ENCODE measurements around the gene RNF10. TPM values are rescaled to one million over a fixed set of nuclear protein-coding genes. Genes with fewer than 3 reads are reported as not detected.
"Not testable (repeated sequence)": the region's sequence is repeated elsewhere in the genome, so short reads cannot be mapped to it uniquely, and the experiment has no call there.

Gene RNF10
- total and polyA plus RNA-seq, 8 donors: 124 to 656 (median 191) TPM

DNA sequence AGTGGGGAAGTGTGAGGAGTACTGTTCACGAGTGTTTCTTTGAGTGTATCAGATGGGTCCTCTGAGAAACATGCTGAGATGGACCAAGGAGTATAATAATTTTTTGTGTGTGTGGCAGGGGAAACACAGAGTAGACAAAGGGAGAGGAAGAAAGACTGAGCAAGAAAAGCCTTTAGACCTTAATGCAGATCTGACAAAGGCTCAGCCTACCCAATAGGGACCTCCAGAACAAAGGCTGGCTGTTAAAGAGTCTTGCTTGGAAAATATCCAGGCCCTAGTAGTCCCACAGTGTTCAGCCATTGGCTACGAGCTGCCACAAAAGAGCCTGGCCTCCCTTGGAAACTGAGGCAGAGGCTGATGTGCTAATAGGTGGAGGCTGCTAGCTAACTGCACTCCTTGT is 18.7 kb upstream of the RNF10 start:
- intact Hi-C loops (cut with DNase I; ENCODE audit: low total_unique reads): no loop called here
- WGBS, 5 donors: 88 to 98% (median 95%) methylated on average over 2 of the region's 2 CpGs
- Histone ChIP-seq H3K4me1 (no peaks in the 10 kb centered on the region), H3K27me3 (no peaks in the 10 kb centered on the region), H3K9me3 (no peaks in the 10 kb centered on the region), H3K4me3 (no peak overlapping the region), H3K36me3 (peaks cover 24 to 84% (median 82%) of the 10 kb centered on the region in 4 donors), H3K27ac (no peak overlapping the region)
- TF ChIP-seq EP300 (IDR thresholded peaks at IDR 0.05) (no peak), POLR2A (IDR thresholded peaks at IDR 0.05) (no peak), POLR2AphosphoS5 (IDR thresholded peaks at IDR 0.05) (no peak)
- TF ChIP-seq, protein P1, sequence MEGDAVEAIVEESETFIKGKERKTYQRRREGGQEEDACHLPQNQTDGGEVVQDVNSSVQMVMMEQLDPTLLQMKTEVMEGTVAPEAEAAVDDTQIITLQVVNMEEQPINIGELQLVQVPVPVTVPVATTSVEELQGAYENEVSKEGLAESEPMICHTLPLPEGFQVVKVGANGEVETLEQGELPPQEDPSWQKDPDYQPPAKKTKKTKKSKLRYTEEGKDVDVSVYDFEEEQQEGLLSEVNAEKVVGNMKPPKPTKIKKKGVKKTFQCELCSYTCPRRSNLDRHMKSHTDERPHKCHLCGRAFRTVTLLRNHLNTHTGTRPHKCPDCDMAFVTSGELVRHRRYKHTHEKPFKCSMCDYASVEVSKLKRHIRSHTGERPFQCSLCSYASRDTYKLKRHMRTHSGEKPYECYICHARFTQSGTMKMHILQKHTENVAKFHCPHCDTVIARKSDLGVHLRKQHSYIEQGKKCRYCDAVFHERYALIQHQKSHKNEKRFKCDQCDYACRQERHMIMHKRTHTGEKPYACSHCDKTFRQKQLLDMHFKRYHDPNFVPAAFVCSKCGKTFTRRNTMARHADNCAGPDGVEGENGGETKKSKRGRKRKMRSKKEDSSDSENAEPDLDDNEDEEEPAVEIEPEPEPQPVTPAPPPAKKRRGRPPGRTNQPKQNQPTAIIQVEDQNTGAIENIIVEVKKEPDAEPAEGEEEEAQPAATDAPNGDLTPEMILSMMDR (IDR thresholded peaks at IDR 0.05): no peak
- DNase-seq: no peak

DNA sequence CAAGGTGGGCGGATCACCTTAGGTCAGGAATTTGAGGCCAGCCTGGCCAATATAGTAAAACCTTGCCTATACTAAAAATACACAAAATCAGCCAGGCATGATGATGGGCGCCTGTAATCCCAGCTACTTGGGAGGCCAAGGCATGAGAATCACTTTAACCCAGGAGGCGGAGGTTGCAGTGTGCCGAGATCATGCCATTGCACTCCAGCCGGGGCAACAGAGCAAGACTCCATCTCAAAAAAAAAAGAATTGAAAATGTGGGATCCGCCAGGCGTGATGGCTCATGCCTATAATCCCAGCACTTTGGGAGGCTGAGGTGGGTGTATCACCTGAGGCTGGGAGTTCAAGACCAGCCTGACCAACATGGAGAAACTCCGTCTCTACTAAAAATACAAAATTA is 14.8 kb upstream of the RNF10 start:
- H3K36me3 ChIP-seq: peaks cover 13 to 81% (median 78%) of the 10 kb centered on the region in 4 donors
- H3K4me3 ChIP-seq; DNase-seq; H3K9me3 ChIP-seq; intact Hi-C loops (cut with DNase I; ENCODE audit: low total_unique reads); H3K27ac ChIP-seq; H3K27me3 ChIP-seq; H3K4me1 ChIP-seq: not testable (repeated sequence)
- 96 to 98% (median 98%) methylated on average over 8 of the region's 8 CpGs for WGBS, 5 donors

DNA sequence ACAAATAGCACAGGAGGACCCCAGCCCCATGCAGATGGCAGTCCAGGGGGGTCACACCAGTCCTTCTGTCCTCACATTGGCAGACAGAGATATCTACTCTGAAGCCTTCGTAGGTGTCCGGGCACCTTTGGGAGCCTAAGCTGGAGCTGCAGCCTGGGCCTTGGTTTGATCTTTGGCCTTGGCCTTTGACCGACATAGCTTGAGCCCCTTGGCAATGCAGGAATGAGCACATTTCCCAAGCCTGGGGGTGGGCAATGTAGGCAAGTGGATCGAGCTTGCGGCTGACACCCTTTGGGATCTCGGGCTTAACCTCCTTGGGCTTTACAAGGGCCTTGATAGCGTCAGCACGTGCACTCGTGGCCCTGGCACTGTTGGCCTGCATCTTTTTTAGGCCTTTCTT is 11.6 kb upstream of the RNF10 start:
- WGBS, 5 donors: 91 to 94% (median 92%) methylated on average over 9 of the region's 9 CpGs
- peaks cover 0 to 22% (median 8%) of the 10 kb centered on the region in 4 donors for H3K4me1 ChIP-seq
- no peak overlapping the region for H3K4me3 ChIP-seq
- H3K36me3 ChIP-seq: peaks cover 0 to 58% (median 53%) of the 10 kb centered on the region in 4 donors
- H3K27ac ChIP-seq: no peak overlapping the region
- DNase-seq: no peak
- H3K9me3 ChIP-seq: no peaks in the 10 kb centered on the region
- TF ChIP-seq POLR2A (IDR thresholded peaks at IDR 0.05): no peak
- TF ChIP-seq, protein P1 (IDR thresholded peaks at IDR 0.05): no peak
- no peak for TF ChIP-seq EP300 (IDR thresholded peaks at IDR 0.05)
- TF ChIP-seq POLR2AphosphoS5 (IDR thresholded peaks at IDR 0.05): no peak
- intact Hi-C loops (cut with DNase I; ENCODE audit: low total_unique reads): no loop called here
- H3K27me3 ChIP-seq: no peaks in the 10 kb centered on the region

DNA sequence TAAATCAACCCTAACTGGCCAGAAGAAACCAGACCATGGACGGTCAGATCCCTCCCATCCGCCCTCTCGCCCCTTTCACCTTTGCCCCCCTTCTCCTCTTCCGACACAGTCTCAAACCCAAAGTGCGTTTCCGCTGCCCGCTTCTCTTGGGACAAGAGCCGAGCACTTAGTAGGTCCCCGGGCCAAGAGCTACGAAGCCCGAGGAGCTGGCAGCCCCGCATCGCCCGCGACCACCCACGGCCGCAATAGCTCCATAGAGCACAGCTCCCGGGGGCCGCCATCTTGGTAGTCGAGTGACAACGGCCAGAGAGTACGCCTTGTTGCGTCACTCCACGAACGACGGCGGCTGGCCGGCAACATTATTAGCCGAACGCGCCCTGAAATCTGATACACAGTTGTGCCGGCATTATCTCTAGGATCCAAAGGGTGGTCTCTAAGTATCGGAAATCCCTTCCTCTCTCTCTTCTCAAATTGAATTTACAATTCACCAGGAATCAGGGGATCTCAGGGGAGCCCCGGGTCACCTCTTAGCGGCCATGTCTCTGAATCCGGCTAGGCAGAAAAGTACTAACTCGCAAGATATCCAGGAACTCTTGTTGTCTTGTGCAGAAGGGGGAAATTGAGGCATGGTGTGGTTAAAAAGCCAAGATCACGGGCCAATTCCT is 5.2 kb upstream of the RNF10 start, which contains the start of gene COQ5:
Gene COQ5, minus strand, starts transcription at position 298 of the 665 bp plus-strand sequence. Its CDS starts 17 bp downstream, at position 281.
- peak; percentile 92 to 97 for DNase-seq
- intact Hi-C loops (cut with DNase I; ENCODE audit: low total_unique reads): no loop called here
- WGBS, 5 donors: 0 to 1% (median 1%) methylated on average over 36 to 38 of the region's 38 CpGs

More for the DNA sequence above, 5.2 kb upstream of the RNF10 start, which contains the start of gene COQ5:
- H3K4me1 ChIP-seq: peaks cover 4 to 51% (median 24%) of the 10 kb centered on the region in 4 donors
- peaks cover 0 to 14% (median 4%) of the 10 kb centered on the region in 4 donors for H3K36me3 ChIP-seq
- H3K27ac ChIP-seq: peak within 1 kb of the TSS; percentile 91 to 98 (median 94)
- peak; percentile 81 to 91 (median 81) for TF ChIP-seq POLR2AphosphoS5 (IDR thresholded peaks at IDR 0.05)
- TF ChIP-seq EP300 (IDR thresholded peaks at IDR 0.05): no peak
- TF ChIP-seq POLR2A (IDR thresholded peaks at IDR 0.05): peak in 1 of 4 donors; percentile 17
- TF ChIP-seq, protein P1 (IDR thresholded peaks at IDR 0.05): no peak
- H3K4me3 ChIP-seq: peak within 1 kb of the TSS; percentile 61 to 90 (median 70)
- H3K9me3 ChIP-seq: no peaks in the 10 kb centered on the region
- H3K27me3 ChIP-seq: no peaks in the 10 kb centered on the region

All from stomach (tissue), 9 donors.